ENCODE data around the gene ARHGAP10.
A peak's percentile ranks its signal among the peaks of the same experiment; 100 is the strongest.
"Not testable (repeated sequence)": the region's sequence is repeated elsewhere in the genome, so short reads cannot be mapped to it uniquely, and the experiment has no call there.

ARHGAP10 gene

GRCh38 chr4:147794314-147794680 is 62.4 kb downstream of the ARHGAP10 start:
- DNase-seq = no peak

GRCh38 chr4:147794787-147795413 is 63.0 kb downstream of the ARHGAP10 start:
- no peak for DNase-seq

GRCh38 chr4:147799057-147799456 is 67.2 kb downstream of the ARHGAP10 start:
- not testable (repeated sequence) for DNase-seq

- no peak for DNase-seq
Observed at GRCh38 chr4:147799986-147800555, 68.2 kb downstream of the ARHGAP10 start.

- no peak for DNase-seq
Observed at GRCh38 chr4:147801820-147802219, 69.9 kb downstream of the ARHGAP10 start.

GRCh38 chr4:147802346-147802745 is 70.5 kb downstream of the ARHGAP10 start:
- DNase-seq = no peak

- no peak for DNase-seq
Observed at GRCh38 chr4:147805946-147806345, 74.1 kb downstream of the ARHGAP10 start.

- no peak for DNase-seq
Observed at GRCh38 chr4:147808447-147808846, 76.6 kb downstream of the ARHGAP10 start.

GRCh38 chr4:147809211-147809610 is 77.3 kb downstream of the ARHGAP10 start:
- no peak for DNase-seq

- no peak for DNase-seq
Observed at GRCh38 chr4:147811878-147812277, 80.0 kb downstream of the ARHGAP10 start.

- no peak for DNase-seq
Observed at GRCh38 chr4:147813109-147813773, 81.4 kb downstream of the ARHGAP10 start.

- no peak for DNase-seq
Observed at GRCh38 chr4:147813973-147814372, 82.1 kb downstream of the ARHGAP10 start.

GRCh38 chr4:147814376-147814775 is 82.5 kb downstream of the ARHGAP10 start:
- DNase-seq = no peak

- DNase-seq = no peak
Observed at GRCh38 chr4:147815741-147816140, 83.9 kb downstream of the ARHGAP10 start.

- DNase-seq = no peak
Observed at GRCh38 chr4:147816382-147817254, 84.7 kb downstream of the ARHGAP10 start.

GRCh38 chr4:147820975-147821374 is 89.1 kb downstream of the ARHGAP10 start:
- no peak for DNase-seq

GRCh38 chr4:147821555-147821954 is 89.7 kb downstream of the ARHGAP10 start:
- no peak for DNase-seq

GRCh38 chr4:147822128-147822527 is 90.2 kb downstream of the ARHGAP10 start:
- DNase-seq = peak; percentile 64

GRCh38 chr4:147823130-147823529 is 91.2 kb downstream of the ARHGAP10 start:
- no peak for DNase-seq

GRCh38 chr4:147824316-147824715 is 92.4 kb downstream of the ARHGAP10 start:
- DNase-seq = no peak

GRCh38 chr4:147824884-147825283 is 93.0 kb downstream of the ARHGAP10 start:
- DNase-seq = no peak

GRCh38 chr4:147825451-147826287 is 93.8 kb downstream of the ARHGAP10 start:
- no peak for DNase-seq
